ENCODE measurements around the gene TNK2.

DNA sequence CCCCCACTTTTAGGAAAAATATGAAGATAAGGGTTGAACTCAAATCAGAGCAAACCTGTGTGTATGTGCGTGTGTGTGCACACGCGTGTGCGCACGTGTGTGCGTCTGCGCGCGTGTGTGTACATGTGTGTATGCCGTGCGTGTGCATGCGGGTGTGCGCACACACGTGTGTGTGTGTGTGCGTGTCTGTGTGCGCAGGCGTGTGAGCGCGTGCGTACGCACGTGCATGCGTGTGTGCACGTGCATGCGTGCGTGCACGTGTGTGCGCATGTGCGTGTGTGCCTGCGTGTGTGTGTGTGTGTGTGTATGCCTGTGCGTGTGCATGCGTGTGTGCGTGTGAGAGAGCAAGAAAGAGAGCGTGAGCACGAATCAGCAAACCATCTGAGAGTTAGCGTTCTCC is 20.7 kb downstream of the TNK2 start:
- TF ChIP-seq HDAC2 (IDR thresholded peaks at IDR 0.05; ENCODE audit: borderline replicate concordance in 1 of 2, low read depth in 2 of 2, low read length in 2 of 2) = no peak
- TF ChIP-seq, protein P1, sequence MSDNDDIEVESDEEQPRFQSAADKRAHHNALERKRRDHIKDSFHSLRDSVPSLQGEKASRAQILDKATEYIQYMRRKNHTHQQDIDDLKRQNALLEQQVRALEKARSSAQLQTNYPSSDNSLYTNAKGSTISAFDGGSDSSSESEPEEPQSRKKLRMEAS (IDR thresholded peaks at IDR 0.05) = no peak
- no peak for TF ChIP-seq JUND (IDR thresholded peaks at IDR 0.05; ENCODE audit: low read length)
- TF ChIP-seq, protein P2, sequence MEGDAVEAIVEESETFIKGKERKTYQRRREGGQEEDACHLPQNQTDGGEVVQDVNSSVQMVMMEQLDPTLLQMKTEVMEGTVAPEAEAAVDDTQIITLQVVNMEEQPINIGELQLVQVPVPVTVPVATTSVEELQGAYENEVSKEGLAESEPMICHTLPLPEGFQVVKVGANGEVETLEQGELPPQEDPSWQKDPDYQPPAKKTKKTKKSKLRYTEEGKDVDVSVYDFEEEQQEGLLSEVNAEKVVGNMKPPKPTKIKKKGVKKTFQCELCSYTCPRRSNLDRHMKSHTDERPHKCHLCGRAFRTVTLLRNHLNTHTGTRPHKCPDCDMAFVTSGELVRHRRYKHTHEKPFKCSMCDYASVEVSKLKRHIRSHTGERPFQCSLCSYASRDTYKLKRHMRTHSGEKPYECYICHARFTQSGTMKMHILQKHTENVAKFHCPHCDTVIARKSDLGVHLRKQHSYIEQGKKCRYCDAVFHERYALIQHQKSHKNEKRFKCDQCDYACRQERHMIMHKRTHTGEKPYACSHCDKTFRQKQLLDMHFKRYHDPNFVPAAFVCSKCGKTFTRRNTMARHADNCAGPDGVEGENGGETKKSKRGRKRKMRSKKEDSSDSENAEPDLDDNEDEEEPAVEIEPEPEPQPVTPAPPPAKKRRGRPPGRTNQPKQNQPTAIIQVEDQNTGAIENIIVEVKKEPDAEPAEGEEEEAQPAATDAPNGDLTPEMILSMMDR (IDR thresholded peaks at IDR 0.05; ENCODE audit: control extremely low read depth in 1 of 3, insufficient read depth in 1 of 3, low read depth in 1 of 3, low read length in 3 of 3) = no peak
- TF ChIP-seq RAD21 (IDR thresholded peaks at IDR 0.05 in 1 of 2, conservative IDR thresholded peaks at IDR 0.05 in 1 of 2; ENCODE audit: low read depth in 2 of 2, low read length in 2 of 2) = no peak
- TF ChIP-seq TEAD4 (IDR thresholded peaks at IDR 0.05; ENCODE audit: low read depth, low read length) = no peak
- no peak for TF ChIP-seq SP2 (IDR thresholded peaks at IDR 0.05; ENCODE audit: low read length)
- TF ChIP-seq POLR2AphosphoS5 (IDR thresholded peaks at IDR 0.05; ENCODE audit: low read depth, low read length) = no peak
- no peak for TF ChIP-seq GABPA (IDR thresholded peaks at IDR 0.05; ENCODE audit: borderline replicate concordance, insufficient read depth, low read length)
- TF ChIP-seq JUN (IDR thresholded peaks at IDR 0.05; ENCODE audit: low read depth, low read length) = no peak
- TF ChIP-seq POLR2A (IDR thresholded peaks at IDR 0.05; ENCODE audit: control extremely low read depth in 1 of 2, low read depth in 2 of 2, low read length in 2 of 2) = no peak
- TF ChIP-seq EGR1 (IDR thresholded peaks at IDR 0.05; ENCODE audit: borderline replicate concordance, low read depth, low read length) = no peak
- TF ChIP-seq ZNF274 (IDR thresholded peaks at IDR 0.05; ENCODE audit: borderline replicate concordance, extremely low read depth, low read length) = no peak
